SHP77 (cell line): ENCODE measurements around the gene TEX51.

ENCODE experiments used
- DNase-seq, 2 experiments: peaks; one replicate each; lab custom pipeline; 2025; lab: John Stamatoyannopoulos, UW

TEX51 gene

DNA sequence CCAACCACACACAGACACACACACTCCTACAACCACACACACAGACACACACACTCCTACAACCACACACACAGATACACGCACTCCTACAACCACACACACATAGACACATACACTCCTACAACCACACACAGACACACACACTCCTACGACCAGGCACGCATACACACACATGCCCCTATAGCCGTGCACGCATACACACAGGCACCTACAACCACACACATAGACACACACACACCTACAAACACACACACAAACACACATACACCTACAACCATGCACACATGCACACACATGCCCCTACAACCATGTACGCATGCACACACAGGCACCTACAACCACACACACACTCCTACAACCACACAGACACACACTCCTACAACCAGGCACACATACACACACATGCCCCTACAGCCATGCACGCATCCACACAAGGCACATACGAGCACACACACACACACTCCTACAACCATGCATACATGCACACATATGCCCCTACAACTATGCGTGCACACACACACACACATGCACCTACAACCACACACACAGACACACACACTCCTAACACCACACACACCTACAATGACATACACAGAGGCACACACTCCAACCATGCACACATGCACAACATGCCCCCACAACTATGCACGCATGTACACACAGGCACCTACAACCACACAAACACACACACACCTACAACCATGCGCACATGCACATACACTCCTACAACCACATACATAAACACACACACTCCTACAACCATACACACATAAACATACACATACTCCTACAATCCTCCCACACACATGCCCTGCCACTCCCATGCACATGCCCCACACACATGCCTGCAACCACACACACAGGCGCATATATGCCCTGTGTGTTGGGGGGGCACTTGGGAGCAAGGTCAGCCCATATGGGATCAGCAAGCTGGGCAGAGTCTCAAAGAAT is 19.1 kb upstream of the TEX51 start:
- no peak for DNase-seq

DNA sequence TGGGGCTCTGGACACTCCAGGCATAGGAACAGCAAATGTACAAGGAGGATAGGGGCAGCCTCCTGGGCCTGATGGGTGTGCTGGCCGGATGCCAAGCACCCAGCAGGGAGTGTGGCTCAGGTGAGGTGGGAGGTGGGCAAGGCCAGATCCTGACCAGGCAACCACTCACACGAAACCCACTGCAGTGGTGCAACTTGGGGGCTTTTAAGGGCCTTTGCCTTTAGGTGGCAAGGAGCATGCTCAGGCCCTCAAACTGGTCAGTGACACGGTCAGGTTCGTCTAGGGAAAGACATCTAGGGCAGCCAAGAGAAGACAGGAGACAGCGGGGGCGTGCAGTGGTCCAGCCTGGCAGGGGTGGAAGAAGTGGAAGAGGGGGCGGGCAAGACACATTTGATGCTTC is 18.4 kb upstream of the TEX51 start:
- DNase-seq, result no peak

DNA sequence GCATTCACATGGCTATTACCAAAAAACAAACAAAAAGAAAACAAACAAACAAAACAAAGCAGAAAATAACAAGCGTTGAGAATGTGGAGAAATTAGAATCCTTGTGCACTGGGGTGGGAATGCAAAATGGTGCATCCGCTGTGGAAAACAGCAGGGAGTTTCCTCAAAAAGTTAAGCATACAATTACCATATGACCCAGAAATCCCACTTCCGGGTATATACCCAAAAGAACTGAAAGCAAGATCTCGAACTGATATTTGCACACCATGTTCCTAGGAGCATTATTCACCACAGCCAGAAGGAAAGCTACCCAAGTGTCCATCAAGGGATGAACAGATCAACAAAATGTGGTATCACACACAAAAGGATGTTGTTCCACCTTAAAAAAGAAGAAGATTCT is 17.9 kb upstream of the TEX51 start:
- DNase-seq, result no peak

DNA sequence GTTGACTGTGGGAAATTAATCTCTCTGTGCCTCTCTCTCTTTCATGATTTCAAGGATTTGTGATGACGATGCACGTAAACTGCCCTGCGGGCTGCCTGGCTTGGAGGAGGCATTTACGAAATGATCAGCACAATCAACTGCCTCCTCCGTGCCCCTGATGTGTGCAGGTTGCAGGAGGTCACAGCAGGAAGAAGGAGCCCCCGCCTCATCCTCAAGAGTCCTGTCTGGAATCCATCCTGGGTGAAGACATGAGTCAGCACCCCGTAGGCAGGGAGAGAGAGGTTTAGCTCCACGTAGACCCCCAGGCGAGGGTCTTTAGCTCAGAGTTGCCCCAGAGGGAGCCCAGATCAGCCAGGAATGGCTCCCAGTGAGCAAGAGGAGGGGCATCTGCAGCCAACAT is 17.1 kb upstream of the TEX51 start:
- DNase-seq, result no peak

DNA sequence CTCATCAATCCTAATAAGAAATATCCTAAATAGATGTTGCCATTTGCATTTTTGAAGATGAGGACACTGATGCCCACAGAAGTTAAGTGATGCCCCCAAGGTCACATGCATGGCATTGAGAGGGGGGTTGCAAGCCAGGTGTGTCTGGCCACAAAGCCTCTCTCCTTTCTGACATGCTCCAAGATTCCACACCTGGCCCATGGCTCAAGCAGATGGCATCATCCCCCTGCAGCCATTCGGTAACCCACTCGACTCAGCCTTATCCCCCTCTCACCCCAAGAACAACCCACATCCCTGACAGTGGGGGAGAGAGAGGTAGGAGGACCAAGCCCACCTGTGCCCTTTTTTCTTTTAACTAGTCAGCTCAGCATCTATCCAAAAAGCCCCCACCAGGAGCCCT is 16.5 kb upstream of the TEX51 start:
- no peak for DNase-seq

DNA sequence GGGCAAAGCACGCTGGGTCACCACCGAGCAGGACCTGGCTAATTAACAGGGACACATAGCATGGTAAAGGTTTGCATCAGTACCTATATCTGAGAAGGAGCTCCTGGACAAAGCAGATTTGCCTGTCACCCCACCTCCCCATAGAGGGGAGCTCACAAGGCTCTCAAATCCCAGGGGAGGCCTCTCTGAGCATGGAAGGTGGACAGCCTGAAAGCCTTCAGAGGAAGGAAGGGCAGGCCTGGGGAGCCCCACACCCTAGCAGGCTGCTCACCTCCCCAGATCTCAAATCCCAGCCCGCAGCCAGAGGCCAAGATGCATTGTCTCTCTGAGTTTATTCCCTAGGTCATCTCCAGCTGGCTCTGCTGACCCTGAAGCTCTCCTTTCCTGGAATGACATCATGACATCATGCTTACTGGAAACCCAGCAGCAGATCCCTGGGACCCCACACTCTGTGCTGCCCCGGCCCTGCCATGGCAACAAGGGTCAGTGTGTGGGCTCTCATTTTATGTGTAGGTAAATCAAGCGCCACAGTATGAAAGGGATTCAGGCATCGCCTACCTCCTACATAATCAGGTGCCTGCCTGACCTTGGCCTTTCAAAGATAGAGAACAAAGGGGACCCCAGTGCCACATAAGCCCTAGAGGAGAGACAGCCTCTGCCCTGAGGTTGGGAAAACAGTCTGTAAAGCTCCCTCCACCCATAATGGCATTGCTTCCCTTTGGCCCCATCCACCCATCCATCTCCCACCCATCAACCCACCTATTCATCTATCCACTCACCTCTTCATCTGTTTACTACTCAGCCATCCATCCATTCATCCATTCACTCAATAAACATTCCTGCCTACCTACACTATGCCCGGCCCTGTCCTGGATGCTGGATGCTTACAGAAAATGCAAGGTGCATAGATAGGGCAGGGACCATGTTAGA is 15.7 kb upstream of the TEX51 start:
- no peak for DNase-seq

DNA sequence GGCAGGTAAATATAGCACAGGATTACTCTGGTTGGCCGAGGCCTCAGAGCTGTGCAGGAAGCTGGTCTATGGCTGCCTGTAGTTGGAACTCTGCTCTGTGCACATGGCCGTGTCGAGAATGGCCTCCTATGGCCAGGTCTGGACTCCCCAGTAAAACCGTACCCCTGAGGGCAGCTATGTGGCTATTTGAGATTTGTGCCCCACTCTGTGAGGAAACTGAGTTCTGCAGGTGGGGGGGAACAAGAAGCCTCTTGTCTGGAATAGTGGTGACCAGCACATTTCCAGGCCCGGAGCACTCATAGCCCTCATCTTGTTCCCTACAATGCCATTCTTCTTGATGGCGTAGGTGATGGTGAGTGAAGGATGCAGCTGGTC is 15.0 kb upstream of the TEX51 start:
- DNase-seq, result no peak

DNA sequence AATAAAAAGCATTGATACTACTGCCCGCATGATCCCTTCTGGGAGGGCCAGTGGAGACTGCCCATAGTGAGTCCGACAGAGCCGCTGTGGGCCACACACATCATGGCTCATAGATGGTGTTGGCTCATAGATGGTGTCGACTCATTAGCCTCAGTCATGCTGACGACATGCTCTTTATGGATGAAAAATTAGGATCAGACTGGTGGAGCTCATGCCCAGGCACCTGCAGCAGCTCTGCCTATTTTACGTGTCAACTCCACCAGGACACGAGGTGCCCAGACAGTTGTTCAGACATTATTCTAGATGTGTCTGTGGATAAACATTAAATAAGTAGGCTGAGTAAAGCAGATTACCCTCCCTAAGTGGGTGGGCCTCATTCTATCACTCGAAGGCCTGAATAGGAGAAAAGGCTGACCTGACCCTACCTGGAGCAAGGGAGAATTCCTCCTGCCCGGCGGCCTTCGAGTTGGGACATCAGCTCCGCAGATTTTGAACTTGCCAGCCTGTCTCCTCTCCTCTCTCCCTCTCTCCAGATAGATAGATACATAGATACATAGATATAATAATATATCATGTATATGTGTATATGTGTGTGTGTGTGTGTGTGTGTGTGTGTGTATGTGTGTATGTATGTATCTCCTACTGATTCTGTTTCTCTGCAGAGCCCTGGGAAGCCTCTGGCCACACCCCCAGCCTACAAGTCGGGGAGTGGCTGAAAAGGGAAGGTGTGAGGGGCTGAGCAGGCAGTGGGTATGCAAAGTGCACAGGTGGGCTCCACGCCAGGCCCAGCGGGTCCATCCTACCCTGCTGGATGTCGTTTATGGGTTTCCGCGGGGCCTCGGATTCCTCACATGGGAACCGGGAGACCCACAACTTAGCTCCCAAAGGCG is 13.6 kb upstream of the TEX51 start:
- DNase-seq, result no peak

DNA sequence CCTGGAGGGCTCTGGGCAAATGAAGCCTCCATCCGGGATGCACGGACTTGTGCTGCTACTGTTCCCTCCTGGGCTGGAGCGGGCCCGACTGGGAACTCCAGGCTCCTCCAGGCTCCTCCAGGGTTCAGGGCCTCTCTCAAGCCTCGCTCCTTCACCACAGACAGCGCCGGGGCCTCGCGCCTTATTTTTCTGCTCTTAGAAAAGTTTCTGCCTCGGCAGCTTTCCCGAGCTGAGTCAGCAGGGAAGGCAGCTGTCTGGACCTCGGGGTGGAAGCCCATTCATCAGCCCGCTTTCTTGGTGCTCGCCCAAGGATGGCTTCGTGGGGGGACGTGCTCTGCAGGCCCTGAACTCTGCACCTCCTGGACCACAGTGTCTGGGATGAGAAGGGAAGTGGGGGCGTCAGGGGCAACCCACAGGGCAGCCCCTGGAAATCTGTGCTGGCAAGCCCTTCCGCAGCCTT is 12.9 kb upstream of the TEX51 start:
- no peak for DNase-seq

DNA sequence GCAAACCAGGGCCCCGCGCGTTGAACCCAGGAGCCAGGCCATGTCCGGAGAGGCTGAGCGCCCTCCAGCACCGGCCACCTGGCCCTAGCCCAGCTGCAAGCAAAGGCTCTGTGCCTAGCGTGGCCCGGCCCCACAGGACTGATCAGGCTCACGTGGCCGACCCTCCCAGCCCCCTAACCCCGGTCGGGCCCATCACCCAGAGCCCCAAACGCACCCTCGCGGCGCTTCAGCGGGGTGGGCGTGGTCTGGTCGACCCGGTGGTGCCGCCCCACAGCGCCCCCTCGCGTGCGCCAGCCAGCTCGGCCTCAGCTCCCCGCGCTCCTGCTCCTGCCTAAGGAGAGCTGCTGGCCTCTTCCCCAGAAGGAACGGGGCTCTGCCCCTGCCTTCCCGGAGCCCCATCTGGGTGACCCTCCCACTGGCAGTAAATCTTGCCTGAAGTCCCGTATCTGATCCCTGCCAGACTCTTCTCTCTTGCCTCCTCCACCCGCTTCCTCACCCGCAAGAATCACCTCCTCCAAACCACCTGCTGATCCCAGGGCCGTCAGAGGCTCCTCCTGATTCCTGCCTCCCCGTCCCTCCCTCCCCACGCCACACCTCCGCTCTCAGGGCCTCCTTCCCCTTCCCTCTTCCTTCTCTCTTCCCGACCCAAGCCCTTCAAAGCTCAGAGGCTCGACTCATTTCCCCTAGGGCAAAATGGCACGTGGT is 12.3 kb upstream of the TEX51 start:
- no peak for DNase-seq

DNA sequence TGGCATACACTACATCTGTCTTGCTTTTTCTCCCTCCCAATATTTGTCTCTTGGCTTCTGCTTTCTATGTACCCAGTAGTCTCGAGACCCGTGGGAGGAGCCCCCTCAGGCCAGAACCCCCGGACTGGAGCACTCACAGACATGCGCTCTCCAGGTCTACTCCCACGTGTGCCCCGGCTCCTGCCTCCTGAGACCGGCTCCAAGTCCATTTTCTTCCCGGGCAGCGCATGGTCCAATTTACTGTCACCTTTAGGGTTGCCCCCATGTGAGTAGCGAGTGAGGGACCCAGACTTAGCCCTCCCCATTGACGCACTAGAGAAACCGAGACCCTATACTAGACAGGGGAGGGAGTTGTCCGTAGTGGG is 11.8 kb upstream of the TEX51 start:
- no peak for DNase-seq

DNA sequence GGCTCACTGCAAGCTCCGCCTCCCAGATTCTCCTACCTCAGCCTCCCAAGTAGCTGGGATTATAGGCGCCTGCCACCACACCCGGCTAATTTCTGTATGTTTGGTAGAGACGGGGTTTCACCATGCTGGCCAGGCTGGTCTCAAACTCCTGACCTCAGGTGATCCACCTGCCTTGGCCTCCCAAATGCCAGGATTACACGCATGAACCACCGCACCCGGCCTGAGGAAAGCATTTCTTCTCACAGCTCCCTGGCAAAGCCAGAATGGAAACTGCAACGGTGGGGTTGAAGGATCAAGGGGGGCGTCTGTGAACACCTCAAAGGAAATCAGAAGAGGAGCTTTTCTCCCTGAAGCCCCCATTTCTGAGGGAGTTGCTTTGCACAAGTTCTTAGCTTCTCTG is 11.2 kb upstream of the TEX51 start:
- DNase-seq, result no peak

DNA sequence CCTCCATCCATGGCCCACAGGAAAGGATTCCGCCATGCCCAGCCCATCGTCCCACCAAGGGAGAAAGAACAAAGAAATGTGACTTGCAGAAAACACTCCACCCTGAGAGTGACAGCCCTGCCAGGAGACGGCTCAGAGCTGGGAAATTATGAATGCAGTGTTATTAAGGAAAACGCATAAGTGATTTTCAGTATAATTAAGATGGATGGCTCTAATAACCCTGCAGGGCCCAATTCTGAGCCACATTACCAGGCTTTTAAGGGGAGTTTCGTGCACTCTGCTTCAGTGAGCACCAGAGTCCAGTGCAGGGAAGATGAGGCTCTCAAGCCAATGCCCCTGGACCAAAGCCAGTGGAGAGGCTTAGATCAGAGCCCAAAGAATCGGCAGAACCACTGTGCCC is 10.6 kb upstream of the TEX51 start:
- DNase-seq, result no peak

DNA sequence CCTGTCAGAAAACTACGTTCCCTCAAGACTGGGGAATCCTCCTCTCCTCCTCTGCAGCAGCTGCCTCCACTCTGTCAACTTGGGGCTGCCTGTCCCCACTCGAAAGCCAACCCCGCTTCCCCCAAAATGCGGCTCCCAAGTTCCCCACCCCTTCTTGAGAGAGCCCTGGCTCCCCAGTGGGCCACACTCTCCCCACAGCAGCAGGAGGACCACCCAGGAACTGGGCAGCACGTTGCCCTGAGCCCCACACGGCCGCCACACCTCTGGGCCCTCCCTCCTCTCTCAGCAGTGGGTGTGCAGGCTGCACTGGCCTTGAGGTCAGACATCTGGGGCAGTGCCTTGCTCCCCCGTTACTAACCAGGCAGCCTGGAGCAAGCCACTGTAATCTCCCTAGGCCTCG is 9.6 kb upstream of the TEX51 start:
- no peak for DNase-seq

DNA sequence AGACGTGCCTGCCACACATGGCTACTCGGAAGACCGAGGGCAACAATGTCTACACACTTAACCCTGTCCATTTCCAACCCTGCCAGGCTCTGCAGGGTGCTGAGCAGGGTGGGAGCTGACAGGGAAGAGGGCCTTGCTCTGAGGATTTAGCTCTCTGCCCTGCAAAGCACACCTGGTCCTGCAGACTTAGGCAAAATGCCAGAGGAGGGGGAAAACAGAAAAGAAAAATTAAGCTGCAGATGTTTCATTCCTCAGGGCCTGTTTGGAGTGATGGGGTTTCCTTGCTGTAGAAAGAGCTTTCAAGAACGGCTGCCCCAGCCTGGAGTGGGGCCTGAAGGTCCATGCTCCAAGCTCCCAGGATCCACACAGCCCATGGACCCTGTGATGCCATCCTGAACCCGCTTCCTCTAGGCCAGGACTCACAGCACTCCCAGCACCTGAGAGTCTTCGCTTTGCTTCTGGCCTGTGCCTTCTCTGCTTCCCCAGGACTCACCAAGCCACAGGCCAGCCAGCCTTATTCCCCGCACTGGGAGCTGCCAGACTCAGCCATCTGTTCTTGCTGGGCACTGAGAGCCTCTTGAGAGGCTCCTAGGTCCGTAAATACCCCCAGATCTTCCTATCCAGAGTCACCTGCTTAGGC is 9.1 kb upstream of the TEX51 start:
- DNase-seq, result no peak

DNA sequence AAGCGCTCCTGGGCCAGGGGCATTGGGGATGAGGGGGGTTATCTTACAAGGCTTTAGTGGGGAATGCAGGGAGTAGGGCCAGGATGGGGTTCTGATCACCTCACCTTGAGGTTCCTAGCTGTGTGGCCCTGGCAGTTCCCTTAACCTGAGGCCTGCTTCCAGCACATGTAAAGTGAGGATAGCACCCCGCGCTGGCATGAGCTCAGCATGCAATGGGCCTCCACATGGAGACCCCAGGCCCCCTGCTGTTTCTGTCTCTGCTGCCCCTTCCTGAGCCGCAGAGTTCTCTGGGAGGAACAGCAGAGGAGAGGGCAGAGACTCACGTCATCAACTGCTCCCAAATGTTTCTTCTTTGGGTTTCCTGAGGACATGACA is 8.6 kb upstream of the TEX51 start:
- DNase-seq, result no peak

DNA sequence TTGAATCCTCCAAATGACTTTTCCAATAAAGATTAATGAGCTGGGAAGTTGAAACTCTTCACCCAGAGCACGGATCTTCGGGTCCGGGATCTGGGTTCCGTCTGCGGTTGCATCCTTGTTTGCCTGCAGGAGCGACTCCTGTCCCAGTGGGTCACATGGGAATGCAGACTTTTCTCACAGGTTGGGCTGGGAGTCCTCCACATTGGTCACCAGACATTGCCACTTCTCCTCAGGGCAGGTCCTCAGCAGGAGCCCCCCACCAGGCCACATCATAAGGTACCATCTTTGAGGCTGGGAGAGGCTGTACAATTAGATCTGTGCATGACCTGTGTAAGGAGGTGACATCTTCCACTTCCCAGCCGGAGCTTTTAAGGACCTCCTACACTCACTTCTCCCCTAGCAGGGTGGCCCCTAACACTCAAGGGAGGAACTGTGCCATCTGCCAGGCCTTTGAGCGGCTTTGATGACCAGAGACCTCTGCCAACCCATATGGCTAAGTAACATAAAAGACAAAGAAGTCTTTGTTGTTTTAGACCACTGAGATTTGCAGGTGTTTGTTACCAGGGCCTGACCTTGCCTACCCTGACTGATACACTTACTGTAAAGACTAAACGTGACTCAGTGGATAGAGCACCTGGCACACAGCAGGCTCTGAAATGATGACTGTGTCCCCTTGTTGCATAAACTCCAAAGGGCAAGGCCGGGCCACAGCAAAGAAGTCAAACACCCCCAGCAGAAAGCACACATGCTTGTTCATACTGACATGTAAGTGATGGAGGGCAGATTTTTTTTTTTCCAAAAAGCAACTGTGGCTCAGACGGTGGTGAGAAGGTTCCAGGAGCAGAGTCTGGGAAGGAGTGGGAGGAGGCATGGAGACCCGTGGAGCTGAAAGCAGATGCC is 7.9 kb upstream of the TEX51 start:
- no peak for DNase-seq

DNA sequence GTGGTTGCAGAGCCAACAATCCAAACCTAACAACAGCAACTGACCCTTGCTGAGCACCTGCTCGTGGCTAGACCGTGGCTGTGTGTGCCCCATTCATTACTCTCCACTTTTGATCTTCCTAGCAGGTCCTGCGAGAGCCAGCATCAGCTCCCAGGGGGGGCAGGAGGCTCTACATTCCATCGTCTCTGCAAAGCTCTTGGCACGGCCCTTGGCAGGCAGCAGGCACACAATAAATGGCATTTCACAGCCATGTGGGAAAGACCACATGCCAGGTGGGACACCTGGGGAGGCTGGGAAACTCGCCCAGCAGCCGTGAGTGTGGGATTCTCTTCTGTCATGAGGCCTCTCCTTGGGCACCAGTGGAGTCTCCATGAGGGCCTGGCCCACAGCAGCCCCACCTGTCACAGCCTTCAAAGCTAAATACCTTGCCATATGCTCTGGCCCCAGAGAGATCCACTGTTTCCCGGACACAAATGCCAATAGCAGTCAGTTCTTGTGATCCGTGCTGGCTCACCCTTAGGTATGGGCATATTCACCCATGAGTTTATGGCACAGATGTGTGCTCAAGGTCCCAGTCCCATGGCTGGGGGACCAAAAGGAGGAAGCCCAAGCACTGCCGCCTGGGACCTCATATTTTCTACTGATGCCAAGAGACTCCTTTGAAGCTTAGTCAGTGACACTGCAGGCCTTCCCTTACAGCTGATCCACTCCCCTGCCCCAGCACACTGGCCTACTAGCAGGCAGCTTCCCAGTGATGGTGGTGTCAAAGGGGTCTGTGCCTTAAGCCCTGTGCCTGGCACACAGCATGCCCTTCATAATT is 6.8 kb upstream of the TEX51 start:
- DNase-seq, result no peak

DNA sequence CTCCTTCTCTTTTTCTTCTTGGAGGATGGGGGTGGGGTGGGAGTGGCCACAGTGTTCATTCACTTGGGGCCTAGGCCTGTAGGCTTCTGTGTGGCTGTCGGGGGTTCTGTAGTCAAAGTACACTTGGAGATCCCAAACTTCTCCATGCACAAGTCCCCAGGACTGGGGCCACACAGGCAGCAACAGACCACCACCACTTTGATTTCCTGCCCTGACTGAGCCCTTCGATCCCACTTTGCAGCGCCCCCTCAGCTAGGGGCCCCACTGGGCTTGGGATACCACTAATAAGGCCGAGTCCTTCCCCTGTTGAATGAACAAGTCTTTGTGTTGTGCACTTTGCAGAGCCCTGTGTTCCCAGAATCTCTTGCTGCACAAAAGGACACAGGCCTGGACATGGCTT is 5.5 kb upstream of the TEX51 start:
- no peak for DNase-seq
